Stomach smooth muscle (tissue), 2 donors: ENCODE measurements around the gene SDCBP2.
A peak's percentile ranks its signal among the peaks of the same experiment; 100 is the strongest.

ENCODE experiments used
- H3K27ac ChIP-seq: one replicate; pipeline ENCODE4 v1.7.0; 2013; ENCODE audit warnings: mild to moderate bottlenecking, low read length, inconsistent platforms
- H3K27me3 ChIP-seq, 2 donors: one replicate each; pipeline ENCODE4 v1.7.0; 2013; ENCODE audit warnings: low read length in 2 of 2; ENCODE audit not compliant: insufficient read depth in 2 of 2, control insufficient read depth in 1 of 2
- H3K36me3 ChIP-seq, 2 donors: one replicate each; pipeline ENCODE4 v1.7.0; 2013; ENCODE audit warnings: low read length in 2 of 2; ENCODE audit not compliant: control insufficient read depth in 2 of 2, insufficient read depth in 2 of 2
- H3K4me1 ChIP-seq: one replicate; pipeline ENCODE4 v1.7.0; 2013; ENCODE audit warnings: low read length; ENCODE audit not compliant: control insufficient read depth, insufficient read depth
- H3K4me3 ChIP-seq, 2 donors: one replicate each; pipeline ENCODE4 v1.7.0; 2013; ENCODE audit warnings: low read length in 2 of 2
- H3K9ac ChIP-seq, 2 donors: one replicate each; pipeline ENCODE4 v1.7.0; 2013; ENCODE audit warnings: low read length in 2 of 2, mild to moderate bottlenecking in 1 of 2
- H3K9me3 ChIP-seq, 2 donors: one replicate each; pipeline ENCODE4 v1.7.0; 2013; ENCODE audit warnings: low read length in 2 of 2; ENCODE audit not compliant: control insufficient read depth in 2 of 2
- donor health status: healthy.
- donor health status: Pancreatic carcinoma.

The SDCBP2 gene

DNA sequence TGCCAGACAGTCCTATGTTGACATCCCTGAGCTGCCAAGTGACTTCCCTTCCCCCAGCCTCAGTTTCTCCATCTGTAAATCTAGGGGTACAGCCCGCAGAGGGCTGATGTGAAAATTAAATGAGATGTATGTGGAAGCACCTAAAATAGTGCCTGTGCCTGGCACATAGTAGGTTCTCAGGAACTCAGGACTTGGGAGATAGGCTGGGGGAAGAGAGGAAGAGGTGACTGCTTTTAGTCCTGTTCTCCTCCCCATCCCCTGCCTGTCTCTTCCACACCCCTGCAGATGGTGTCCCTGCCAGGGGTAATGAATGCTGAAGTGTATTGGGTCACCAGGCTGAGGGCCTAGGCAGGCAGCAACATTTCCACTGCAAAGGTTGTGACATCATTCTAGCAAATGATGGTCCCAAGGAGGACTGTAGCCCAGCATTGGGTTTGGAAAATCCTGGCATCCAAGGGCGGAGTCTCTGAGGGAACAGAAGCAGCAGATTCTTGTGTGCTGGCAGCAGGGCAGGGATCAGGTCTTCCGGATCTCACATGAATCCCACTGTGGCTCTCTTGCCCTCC is 61.0 kb downstream of the SDCBP2 start:
- Histone ChIP-seq H3K9me3 (no peaks in the 10 kb centered on the region), H3K27ac (no peak overlapping the region), H3K36me3 (peaks cover 0 to 6% of the 10 kb centered on the region in 2 donors), H3K4me1 (peaks cover 12% of the 10 kb centered on the region), H3K4me3 (no peak overlapping the region), H3K9ac (no peak overlapping the region), H3K27me3 (peaks cover 0 to 4% of the 10 kb centered on the region in 2 donors)

DNA sequence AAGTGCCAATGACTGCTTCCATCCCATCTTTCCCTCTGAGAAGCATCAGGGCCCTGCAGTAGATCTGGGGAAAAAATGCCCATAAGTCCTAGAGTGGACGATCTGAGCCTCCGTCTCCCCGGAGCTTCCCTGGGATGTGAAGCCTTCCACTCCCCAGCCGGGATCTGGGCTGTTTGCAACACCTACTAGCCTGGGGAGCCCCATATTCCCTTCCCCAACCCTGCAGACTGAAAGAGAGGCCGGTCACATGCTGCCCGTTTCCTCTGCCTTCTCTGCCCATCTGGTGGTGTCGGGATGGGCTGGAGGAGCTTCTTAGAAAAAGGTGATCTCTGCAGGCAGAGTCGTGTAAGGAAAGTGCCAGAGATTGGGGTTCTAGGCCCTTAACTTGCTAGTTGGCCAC is 61.8 kb downstream of the SDCBP2 start:
- Histone ChIP-seq H3K36me3 (peaks cover 0 to 6% of the 10 kb centered on the region in 2 donors), H3K9ac (peak overlapping the region; percentile 40 to 47), H3K4me1 (peaks cover 12% of the 10 kb centered on the region), H3K27me3 (peaks cover 0 to 7% of the 10 kb centered on the region in 2 donors), H3K27ac (no peak overlapping the region), H3K4me3 (peak overlapping the region; percentile 75 to 79), H3K9me3 (no peaks in the 10 kb centered on the region)

DNA sequence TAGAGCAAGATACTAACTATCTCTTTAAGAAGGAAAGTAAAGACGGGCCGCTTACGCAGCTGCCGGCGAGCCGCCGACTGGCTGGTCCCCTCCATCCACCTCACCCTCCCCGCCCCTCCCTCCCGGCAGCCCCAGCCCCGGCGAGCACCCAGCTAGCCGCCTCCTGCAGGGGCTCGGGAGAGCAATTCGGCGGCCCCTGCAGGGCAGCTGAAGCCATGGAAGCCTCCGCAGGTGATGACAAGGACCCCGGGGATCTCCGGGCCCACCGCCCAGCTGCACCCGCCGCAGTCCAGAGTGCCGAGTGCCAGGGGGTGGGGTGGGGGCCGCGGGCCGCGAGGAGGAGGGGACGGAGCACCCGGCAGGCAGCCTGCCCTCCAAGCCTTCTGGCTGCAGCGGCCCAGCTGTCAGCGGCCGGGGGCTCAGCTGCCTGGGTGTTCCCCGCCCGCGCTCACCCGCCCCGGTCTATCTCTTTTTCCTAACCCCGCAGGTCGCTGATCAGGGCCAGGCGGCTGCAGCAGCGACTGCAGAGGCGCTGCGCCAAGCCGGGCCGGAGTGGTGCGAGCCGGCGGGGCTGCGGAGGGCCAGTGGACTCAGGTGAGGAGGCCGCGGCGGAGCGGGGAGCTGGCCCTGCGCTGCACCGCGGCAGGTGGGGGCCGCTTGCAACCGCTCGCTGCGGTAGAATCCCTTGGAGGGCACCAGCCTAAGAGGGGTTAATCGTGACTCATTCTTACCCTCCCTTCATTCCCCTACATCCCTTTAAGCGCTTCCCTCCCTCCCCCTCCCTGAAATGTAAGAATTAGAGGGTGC is 62.6 kb downstream of the SDCBP2 start, which contains the start of gene SNPH:
TSS of gene SNPH (plus strand) at position 128 of the 807 bp plus-strand sequence. CDS start 29,946 bp downstream, outside the sequence.
- Histone ChIP-seq H3K4me3 (peak within 1 kb of the TSS; percentile 75 to 79), H3K9me3 (no peaks in the 10 kb centered on the region), H3K27ac (peak within 1 kb of the TSS; percentile 41), H3K27me3 (peaks cover 0 to 7% of the 10 kb centered on the region in 2 donors), H3K4me1 (peaks cover 12% of the 10 kb centered on the region), H3K9ac (peak within 1 kb of the TSS; percentile 81 to 89), H3K36me3 (peaks cover 0 to 6% of the 10 kb centered on the region in 2 donors)

DNA sequence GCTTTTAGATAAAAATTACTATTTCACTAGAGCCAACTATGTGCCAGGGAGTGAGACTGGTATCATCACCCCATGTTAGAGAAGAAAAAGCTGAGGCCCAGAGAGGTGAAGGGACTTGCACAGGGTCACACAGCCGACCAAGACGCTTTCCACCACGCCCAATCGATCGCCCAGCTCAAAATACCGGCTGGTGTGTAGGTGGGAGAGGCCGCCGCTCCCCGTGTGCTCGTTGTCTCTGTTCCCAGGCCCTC is 63.1 kb downstream of the SDCBP2 start:
- Histone ChIP-seq H3K27me3 (peaks cover 0 to 7% of the 10 kb centered on the region in 2 donors), H3K4me3 (peak overlapping the region; percentile 75 to 79), H3K9ac (peak overlapping the region; percentile 81 to 89), H3K4me1 (peaks cover 12% of the 10 kb centered on the region), H3K36me3 (peaks cover 0 to 5% of the 10 kb centered on the region in 2 donors), H3K27ac (peak overlapping the region; percentile 41), H3K9me3 (no peaks in the 10 kb centered on the region)

DNA sequence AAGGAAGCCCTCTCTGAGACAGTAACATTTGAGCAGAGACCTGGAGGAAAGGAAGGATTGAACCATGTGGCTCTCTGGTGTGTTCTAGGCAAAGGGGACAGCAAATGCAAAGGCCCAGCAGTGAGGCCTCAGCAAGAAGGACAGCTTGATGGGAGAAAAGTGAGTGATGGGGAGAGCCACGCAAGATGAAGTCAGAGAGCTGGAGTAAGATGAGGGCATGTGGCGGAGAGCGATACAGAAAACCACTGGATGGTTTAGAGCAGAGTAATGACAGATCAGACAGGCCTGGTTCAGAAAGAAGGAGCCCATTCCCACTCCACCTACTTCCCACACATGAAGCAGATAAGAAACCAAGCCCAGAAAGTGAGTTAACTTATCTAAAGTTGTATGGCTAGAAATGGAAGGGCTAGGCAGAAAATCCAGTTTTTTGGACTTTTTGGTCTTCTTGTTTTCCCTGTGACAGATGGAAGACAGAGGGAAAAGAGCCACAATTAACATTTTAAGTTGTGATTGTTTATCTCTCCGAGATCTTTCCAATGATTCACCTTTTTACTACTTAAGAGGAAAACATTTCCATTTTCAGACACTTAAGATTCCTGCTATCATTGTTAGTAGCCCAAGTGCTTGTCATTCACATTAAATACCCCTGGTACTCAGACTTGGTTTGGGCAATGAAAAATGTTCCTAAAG is 63.6 kb downstream of the SDCBP2 start:
- peaks cover 12% of the 10 kb centered on the region for H3K4me1 ChIP-seq
- H3K36me3 ChIP-seq = peaks cover 0 to 4% of the 10 kb centered on the region in 2 donors
- H3K4me3 ChIP-seq = peak overlapping the region; percentile 75 to 79
- H3K27ac ChIP-seq = peak overlapping the region; percentile 41
- H3K27me3 ChIP-seq = peaks cover 0 to 7% of the 10 kb centered on the region in 2 donors
- peak overlapping the region; percentile 81 to 89 for H3K9ac ChIP-seq
- no peaks in the 10 kb centered on the region for H3K9me3 ChIP-seq

DNA sequence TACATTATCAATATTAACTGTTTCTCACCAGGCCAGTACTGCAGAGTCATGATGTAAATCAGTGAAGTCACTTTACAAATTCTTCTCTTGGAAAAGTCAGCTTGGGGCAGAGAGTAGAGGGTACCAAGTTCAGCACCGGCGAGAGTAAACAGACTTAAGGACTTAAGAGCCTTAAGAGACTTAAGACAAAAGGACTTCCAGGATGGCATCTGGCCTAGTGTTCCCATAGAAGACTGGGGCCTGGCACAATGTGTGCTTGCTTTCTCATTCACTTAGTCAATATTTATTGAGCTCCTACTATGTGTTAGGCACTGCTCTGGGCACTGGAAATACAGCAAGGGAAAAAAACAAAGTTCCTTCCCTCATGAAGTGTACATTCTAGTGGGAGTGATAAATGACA is 64.2 kb downstream of the SDCBP2 start:
- Histone ChIP-seq H3K4me1 (peaks cover 12% of the 10 kb centered on the region), H3K9me3 (no peaks in the 10 kb centered on the region), H3K27me3 (peaks cover 0 to 7% of the 10 kb centered on the region in 2 donors), H3K9ac (no peak overlapping the region), H3K27ac (no peak overlapping the region), H3K4me3 (no peak overlapping the region), H3K36me3 (peaks cover 0 to 4% of the 10 kb centered on the region in 2 donors)

DNA sequence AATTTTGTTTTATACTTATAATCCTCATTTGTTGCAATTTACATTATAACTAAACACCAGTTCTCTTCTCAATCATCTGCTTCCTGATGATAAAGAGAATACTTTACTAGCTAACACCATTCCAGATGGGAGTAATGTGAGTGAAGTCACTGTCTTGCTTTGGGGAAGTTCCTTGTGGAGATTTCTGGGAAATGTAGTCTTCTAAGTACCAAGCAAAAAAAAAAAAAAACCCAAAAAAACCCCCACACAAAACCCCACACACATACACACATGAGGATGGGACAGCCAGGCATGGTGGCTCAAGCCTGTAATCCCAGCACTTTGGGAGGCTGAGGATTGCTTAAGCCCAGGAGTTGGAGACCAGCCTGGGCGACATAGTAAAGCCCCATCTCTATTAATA is 65.1 kb downstream of the SDCBP2 start:
- peaks cover 12% of the 10 kb centered on the region for H3K4me1 ChIP-seq
- peaks cover 0 to 7% of the 10 kb centered on the region in 2 donors for H3K27me3 ChIP-seq
- no peaks in the 10 kb centered on the region for H3K9me3 ChIP-seq
- no peaks in the 10 kb centered on the region for H3K36me3 ChIP-seq
- no peak overlapping the region for H3K27ac ChIP-seq
- H3K9ac ChIP-seq = no peak overlapping the region
- H3K4me3 ChIP-seq = no peak overlapping the region
